ENCODE data around the gene ETV5. TPM values are rescaled to one million over a fixed set of nuclear protein-coding genes. Genes with fewer than 3 reads are reported as not detected.

The ETV5 gene
- total RNA-seq: 1 to 10 TPM in 1 of 2 donors, under 1 TPM in 1; 0.99 to 1.2 TPM

DNA sequence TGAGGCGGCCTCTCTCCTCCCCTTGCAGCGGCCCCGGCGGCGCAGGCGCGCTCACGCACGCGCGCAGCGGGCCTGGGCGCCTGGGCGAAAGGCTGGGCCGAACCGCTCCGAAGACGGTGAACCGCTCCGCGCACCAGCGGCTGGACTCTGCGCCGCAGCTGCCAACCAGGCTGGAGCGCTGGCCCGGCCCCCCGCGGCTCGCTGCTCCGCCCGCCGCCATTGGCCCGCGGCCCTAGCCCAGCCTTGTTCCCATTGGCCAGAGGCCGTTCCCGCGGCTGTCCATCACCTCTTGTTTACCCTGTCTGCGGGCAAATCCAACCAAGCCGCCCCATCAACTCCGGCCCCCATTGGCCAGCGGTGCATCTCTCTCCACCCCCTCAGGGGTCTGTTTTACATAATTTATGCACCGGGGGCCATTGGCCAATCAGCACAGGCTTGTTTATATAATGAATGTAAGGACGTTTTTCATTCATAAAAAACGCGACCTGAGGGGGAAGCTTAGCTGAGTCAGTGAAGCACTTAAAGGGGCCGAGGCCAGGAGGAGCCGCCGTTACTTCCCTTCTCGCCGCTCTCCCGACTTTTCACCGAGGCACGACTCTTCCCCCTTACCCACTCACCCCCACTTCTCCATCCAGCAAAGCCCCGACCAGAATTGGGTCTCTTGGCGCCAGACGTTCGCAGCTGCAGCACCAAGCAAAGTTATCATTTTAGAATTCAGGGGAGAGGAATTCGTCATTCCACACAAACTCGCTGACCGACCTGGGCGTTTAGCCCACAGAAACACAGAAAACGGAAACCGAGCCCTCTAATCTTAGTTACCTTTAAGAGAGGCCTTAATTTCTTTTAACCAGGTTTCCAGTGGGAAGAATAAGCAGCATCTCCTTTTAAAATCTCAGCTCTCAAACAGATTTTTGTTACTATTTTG, at the start of gene ETV5:
Gene ETV5 (minus strand): TSS at position 149 of the 925 bp plus-strand sequence. CDS start 3,221 bp downstream, outside the sequence.
- ATAC-seq (replicated peaks): peak; percentile 95
- Mint-ChIP-seq H3K36me3 (ENCODE audit: low read depth) (peaks cover 8% of the 10 kb centered on the region), H3K27me3 (peaks cover 72% of the 10 kb centered on the region), H3K9me3 (no peaks in the 10 kb centered on the region), H3K27ac (peak within 1 kb of the TSS; percentile 86), H3K4me3 (peak within 1 kb of the TSS; percentile 93), H3K4me1 (peaks cover 27% of the 10 kb centered on the region)

DNA sequence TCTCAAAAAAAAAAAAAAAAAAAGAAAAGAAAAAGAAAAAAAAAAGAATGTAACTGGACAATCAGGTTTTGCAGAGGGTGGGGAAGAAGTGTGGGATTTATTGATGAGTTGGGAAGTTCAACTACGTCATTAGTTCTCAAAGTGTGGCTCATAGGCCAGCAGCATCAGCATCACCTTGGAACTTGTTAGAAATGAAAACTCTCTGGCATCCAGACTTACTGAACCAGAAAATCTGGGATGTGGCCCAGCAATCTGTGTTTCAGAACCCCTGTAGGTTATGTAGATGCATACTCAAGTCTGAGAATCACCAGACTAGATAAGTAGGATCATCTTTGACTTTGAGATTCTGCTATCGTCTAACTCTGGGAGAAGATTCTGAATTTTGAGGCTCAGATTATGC, 45.8 kb upstream of the ETV5 start:
- no peak overlapping the region for H3K27ac Mint-ChIP-seq
- H3K9me3 Mint-ChIP-seq: no peaks in the 10 kb centered on the region
- no peaks in the 10 kb centered on the region for H3K36me3 Mint-ChIP-seq (ENCODE audit: low read depth)
- no peak for ATAC-seq (replicated peaks)
- H3K27me3 Mint-ChIP-seq: peaks cover 21% of the 10 kb centered on the region
- H3K4me3 Mint-ChIP-seq: no peak overlapping the region
- H3K4me1 Mint-ChIP-seq: peaks cover 6% of the 10 kb centered on the region

DNA sequence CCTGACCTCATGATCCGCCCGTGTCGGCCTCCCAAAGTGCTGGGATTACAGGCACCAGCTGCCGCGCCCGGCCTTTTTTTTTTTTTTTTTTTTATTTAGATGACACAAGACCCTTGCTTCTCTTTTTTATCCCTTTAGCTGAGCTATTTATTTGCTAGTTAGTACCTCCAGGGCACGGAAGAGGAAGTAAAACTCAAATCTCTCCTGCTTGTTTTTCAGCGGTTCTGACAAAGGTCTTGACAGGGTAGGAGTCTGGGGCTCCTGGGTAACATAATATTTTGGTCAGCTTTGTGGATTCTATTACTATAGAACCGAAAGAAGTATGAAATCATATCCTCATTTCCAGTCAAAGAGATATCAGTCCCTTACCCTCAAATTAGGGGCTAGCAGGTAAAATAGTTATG, 44.0 kb upstream of the ETV5 start:
- peak; percentile 60 for ATAC-seq (replicated peaks)
- Mint-ChIP-seq H3K27ac (no peak overlapping the region), H3K4me3 (no peak overlapping the region), H3K4me1 (peaks cover 6% of the 10 kb centered on the region), H3K9me3 (no peaks in the 10 kb centered on the region), H3K27me3 (peaks cover 23% of the 10 kb centered on the region), H3K36me3 (ENCODE audit: low read depth) (no peaks in the 10 kb centered on the region)

DNA sequence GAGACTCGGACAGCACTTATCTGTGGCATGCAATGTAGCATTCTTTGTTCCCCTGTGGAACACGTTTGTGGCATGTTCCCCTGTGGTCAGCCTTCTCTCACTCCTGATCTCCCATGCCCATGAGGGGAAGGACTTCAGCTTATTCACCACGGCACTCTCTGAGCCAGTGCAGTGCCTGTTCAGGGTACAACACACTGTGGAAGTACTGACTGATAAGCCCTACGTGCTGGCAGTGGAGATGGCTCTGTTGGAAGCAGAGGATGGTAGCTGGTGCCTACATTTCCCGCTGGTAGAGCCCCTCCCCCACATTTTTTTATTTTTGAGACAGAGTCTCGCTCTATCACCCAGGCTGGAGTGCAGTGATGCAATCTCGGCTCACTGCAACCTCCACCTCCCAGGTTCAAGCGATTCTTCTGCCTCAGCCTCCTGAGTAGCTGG, 43.5 kb upstream of the ETV5 start:
- Mint-ChIP-seq H3K27me3 (peaks cover 26% of the 10 kb centered on the region), H3K4me1 (peaks cover 6% of the 10 kb centered on the region), H3K36me3 (ENCODE audit: low read depth) (no peaks in the 10 kb centered on the region), H3K27ac (no peak overlapping the region), H3K9me3 (no peaks in the 10 kb centered on the region), H3K4me3 (no peak overlapping the region)
- ATAC-seq (replicated peaks): no peak

DNA sequence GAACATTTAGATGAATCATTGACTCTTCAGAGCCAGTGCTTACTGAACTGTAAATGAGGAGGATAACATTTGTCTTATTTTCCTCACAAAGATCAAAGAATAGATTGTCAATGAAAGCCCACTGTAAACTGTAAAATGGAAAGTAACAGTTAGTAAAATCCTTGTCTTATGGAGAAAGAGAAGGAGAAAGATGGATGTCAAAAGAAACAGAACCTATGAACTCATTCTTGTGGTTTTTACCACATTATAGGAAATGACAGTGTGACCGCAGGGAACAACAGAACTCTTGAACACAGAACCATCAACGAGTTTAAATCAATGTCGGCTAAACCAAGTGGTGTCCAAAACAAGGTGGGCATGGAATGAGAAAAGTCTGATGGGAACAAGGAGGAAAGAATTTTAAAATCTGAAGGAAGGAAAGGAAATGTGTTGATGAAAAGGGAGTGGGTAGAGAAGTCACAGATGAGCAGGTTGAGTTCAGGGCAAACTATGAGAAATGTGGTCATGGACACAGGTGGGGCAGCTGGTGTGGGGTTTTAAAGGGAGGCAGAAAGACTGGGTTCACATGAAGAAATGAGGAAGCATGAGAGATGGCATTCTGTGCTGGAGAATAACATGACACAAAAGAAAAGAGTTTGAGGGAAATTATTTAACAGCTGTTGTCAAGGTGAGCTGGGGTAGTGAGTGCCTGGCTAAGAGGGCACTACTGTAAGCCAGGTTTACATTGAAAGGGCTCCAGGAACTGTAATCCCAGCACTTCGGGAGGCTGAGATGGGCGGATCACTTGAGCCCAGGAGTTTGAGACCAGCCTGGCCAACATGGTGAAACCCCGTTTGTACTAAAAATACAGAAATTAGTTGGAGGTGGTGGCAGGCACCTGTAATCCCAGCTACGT, 42.4 kb upstream of the ETV5 start:
- Mint-ChIP-seq H3K9me3 (no peaks in the 10 kb centered on the region), H3K4me1 (peaks cover 6% of the 10 kb centered on the region), H3K27me3 (peaks cover 32% of the 10 kb centered on the region), H3K4me3 (peak overlapping the region; percentile 13), H3K36me3 (ENCODE audit: low read depth) (no peaks in the 10 kb centered on the region), H3K27ac (peak overlapping the region; percentile 5)
- ATAC-seq (replicated peaks): peak; percentile 68

DNA sequence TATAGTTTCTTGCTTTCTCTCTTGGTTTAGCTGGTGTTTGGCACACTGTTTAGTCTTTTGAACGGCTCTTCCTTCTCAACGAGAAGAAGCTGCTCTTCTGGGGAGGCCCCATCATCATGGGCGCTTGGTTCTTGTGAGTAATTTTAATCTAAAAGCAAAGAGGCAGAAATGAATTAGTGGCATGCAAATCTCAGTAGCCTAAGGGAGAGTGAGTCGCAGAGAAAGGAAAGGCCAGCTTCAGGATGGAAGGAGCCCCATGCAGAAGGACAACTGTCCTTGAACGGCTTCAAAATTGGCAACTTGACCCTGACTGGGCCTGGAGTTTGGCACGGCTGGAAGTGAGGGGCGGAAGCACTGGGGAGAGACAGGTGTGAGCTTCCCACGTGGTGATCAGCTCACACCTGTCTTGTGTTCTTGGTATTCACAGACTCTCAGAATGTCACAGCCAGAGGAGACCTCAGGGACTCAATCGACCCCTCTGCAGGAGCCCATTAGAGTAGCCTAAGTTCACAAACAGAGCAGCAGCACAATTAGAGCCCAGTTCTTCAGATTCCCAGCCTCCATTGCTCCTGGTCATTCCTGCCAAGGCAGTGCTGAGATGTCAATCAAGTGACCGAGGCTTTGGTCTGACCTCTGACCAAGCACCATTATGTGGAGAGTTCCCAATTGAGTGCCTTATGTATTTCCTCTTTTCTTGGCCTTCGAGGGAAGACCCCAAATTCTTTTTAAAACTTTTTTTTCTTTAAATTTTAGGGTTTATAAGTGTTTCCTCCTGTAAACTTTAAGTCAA, 41.3 kb upstream of the ETV5 start:
- peaks cover 6% of the 10 kb centered on the region for H3K4me1 Mint-ChIP-seq
- H3K27ac Mint-ChIP-seq: no peak overlapping the region
- H3K27me3 Mint-ChIP-seq: peaks cover 35% of the 10 kb centered on the region
- ATAC-seq (replicated peaks): no peak
- no peaks in the 10 kb centered on the region for H3K36me3 Mint-ChIP-seq (ENCODE audit: low read depth)
- H3K9me3 Mint-ChIP-seq: no peaks in the 10 kb centered on the region
- H3K4me3 Mint-ChIP-seq: no peak overlapping the region

DNA sequence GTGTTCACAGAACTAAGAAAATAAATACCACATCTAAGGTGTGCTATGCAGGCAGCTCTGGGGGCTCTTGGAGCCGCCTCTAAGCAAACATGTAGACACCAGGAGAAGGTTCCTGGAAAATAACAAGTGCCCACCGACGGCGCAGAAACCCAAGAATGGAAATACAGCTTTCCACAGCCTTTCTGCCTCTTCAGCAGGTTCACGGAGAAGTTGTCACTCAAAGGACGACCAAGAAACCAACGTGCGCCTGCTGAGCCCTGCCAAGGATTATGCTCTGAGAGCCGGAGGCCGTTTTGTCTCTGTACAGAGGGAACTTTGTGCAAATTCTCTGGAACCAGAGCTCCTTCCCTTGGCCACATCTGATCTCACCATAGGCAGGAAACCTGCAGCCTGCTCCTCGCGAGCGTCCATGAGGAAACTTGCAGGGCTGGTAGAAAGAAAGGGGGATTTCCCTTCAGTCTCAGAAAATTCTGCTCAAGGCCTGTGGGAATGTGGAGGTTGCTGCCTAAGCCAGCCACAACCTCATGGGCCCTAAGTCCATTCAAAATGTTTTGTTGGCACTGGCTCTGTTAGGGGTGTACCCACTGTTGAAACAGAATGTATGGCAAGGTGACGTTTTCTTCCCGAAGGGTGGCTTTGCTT, 40.6 kb upstream of the ETV5 start:
- no peak for ATAC-seq (replicated peaks)
- Mint-ChIP-seq H3K4me1 (peaks cover 6% of the 10 kb centered on the region), H3K9me3 (no peaks in the 10 kb centered on the region)

DNA sequence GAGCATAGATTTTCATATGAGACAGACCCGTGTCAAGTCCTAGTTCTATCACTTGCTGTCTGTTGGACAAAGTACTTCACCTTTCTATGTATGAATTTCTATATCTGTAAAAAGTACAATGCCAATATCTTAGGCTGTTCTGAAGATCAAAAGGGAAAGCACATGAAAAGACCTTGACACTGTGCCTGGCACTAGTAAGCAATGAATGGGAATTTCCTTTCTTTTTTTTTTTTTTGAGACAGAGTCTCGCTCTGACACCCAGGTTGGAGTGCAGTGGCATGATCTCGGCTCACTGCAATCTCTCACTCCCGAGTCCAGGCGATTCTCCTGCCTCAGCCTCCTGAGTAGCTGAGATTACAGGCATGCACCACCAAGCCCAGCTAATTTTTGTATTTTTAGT, 35.4 kb upstream of the ETV5 start:
- no peak for ATAC-seq (replicated peaks)
- Mint-ChIP-seq H3K36me3 (ENCODE audit: low read depth) (no peaks in the 10 kb centered on the region), H3K27ac (no peak overlapping the region), H3K4me3 (no peak overlapping the region), H3K27me3 (peaks cover 31% of the 10 kb centered on the region), H3K4me1 (no peaks in the 10 kb centered on the region), H3K9me3 (no peaks in the 10 kb centered on the region)

More for the DNA sequence above, 40.6 kb upstream of the ETV5 start:
- Mint-ChIP-seq H3K36me3 (ENCODE audit: low read depth) (no peaks in the 10 kb centered on the region), H3K27me3 (peaks cover 37% of the 10 kb centered on the region), H3K4me3 (no peak overlapping the region), H3K27ac (no peak overlapping the region)

DNA sequence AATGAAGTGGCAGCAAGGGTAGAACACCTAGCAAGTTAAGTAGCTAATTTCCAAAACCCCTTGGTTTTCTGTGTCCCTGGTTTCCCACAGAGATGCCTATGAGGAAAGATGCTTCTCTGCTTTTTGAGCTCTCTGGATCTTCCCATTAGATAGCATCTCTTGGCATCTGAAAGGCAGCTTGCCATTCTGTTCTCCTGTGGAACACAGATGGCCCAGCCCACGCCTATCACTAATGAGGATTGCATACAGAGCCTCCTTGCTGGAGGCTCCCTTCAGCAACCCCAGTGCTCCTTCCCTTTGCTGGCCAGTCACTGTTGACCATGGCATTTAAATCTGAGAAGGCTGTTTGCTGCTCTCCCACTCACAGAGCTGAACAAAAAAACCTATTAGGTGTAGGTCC, 34.4 kb upstream of the ETV5 start:
- ATAC-seq (replicated peaks): no peak
- Mint-ChIP-seq H3K4me1 (no peaks in the 10 kb centered on the region), H3K9me3 (no peaks in the 10 kb centered on the region), H3K4me3 (no peak overlapping the region), H3K36me3 (ENCODE audit: low read depth) (no peaks in the 10 kb centered on the region), H3K27me3 (peaks cover 31% of the 10 kb centered on the region), H3K27ac (no peak overlapping the region)

DNA sequence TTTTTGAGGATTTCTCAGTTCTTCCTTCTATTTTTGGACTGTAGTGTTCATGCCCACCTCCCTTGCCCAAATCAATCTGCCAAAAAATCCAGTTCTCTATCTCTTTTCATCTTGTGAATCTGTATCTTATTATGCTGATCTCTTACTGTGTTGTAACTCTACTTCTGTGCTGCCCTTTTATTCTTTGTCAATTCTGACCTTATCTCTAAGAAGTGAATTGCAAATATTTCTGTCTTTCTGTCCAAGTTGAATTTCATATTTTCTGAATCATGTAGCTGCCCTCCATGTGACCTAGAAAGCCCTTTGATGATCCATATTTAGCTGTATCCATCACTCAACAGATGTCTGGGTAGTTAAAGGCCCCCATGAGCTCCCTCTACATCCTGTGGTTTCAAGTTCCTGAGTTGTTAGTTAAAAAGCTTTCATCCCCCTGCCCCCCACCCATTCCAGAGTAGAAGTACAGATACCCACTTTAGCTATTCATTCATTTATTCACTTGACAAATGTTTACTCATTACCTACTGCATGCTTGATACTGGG, 33.6 kb upstream of the ETV5 start:
- Mint-ChIP-seq H3K9me3 (no peaks in the 10 kb centered on the region), H3K4me3 (no peak overlapping the region), H3K4me1 (no peaks in the 10 kb centered on the region), H3K36me3 (ENCODE audit: low read depth) (no peaks in the 10 kb centered on the region), H3K27ac (no peak overlapping the region), H3K27me3 (peaks cover 27% of the 10 kb centered on the region)
- ATAC-seq (replicated peaks): no peak

DNA sequence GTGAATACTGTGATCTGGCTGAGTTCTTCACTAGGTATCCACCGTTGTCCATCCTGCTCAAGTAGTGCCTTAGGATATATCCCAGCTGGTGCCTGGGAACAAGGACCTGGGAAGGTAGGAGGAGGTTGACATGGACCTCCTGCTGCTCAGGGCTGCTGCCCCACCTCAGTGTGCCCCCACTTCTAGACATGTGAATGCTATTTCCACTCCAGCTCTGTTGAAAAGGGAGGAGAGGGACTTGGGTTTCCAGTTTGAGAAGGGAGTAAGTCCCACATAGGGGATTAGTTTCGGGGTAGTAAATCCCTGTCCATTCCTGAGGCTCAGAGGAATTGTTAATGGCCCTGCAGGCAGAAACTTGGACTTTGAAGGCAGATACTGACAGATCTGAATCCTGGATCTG, 32.9 kb upstream of the ETV5 start:
- no peaks in the 10 kb centered on the region for H3K9me3 Mint-ChIP-seq
- H3K4me3 Mint-ChIP-seq: no peak overlapping the region
- H3K27ac Mint-ChIP-seq: no peak overlapping the region
- peaks cover 24% of the 10 kb centered on the region for H3K27me3 Mint-ChIP-seq
- no peak for ATAC-seq (replicated peaks)
- no peaks in the 10 kb centered on the region for H3K4me1 Mint-ChIP-seq
- H3K36me3 Mint-ChIP-seq (ENCODE audit: low read depth): no peaks in the 10 kb centered on the region

DNA sequence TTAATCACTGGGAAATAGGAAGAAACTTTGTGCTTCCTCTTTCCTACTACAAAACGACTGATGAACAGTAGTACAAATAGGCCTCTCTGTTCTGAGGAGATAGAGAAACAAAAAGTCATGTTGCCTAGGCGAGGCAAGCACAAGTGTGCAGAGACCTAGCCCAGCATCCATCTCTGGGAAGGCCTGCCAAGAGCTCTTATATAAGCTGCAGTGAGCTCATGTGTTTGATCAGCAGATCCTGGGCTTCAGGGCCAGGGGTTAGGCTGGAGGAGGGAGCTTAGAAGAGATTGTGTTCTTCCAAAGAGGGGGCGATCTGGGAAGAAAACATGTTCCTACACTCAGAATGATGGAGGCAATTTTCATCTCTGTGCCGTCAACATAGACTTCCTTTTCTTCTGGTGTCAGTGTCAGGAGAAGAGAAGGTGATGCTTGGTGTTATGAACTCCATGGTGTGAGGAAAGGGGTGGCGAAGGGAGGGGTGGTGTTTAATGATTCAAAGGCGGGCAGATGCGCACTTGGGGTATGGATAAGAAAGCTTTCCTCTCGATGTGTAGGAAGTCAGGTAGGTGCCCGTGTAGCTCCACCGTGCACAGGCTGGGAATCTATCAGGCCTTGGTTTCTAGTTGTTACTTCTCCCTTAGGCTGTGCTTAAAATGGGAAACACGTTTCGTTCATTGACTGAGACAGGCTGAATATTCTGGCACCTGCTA, 29.5 kb upstream of the ETV5 start:
- H3K4me1 Mint-ChIP-seq: no peaks in the 10 kb centered on the region
- H3K27ac Mint-ChIP-seq: no peak overlapping the region
- no peak for ATAC-seq (replicated peaks)
- no peaks in the 10 kb centered on the region for H3K9me3 Mint-ChIP-seq
- no peaks in the 10 kb centered on the region for H3K36me3 Mint-ChIP-seq (ENCODE audit: low read depth)
- H3K4me3 Mint-ChIP-seq: no peak overlapping the region
- peaks cover 27% of the 10 kb centered on the region for H3K27me3 Mint-ChIP-seq

DNA sequence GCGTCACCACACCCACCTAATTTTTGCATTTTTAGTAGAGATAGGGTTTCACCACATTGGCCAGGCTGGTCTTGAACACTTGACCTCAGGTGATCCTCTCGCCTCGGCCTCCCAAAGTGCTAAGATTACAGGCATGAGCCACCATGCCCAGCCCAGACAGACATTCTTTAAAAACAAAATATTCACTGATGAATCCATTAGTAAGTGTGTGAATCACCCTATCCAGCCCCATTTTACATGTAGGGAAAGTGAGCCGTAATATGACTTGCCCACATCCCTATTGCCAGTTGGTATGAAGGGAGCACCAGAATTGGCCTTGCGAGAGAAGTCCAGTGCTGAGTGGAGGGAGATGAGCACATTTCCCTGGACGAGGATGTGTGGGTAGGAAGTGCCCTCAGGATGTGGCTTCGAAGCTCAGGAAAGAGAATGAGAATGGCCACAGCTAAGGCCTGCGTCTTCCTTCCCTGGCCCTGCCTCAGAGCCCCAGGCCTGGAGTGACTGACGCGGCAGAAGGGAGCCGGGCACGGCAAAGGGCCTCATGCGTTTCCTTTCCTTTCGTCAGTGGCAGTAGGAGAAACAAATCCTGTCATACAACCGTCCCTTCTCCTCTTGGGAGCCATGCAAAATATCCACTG, 28.3 kb upstream of the ETV5 start:
- no peaks in the 10 kb centered on the region for H3K4me1 Mint-ChIP-seq
- no peaks in the 10 kb centered on the region for H3K9me3 Mint-ChIP-seq
- H3K36me3 Mint-ChIP-seq (ENCODE audit: low read depth): no peaks in the 10 kb centered on the region
- H3K27me3 Mint-ChIP-seq: peaks cover 26% of the 10 kb centered on the region
- no peak overlapping the region for H3K27ac Mint-ChIP-seq
- no peak for ATAC-seq (replicated peaks)
- H3K4me3 Mint-ChIP-seq: no peak overlapping the region
